NCI-H2227 (cell line): ENCODE data around the gene BARHL2.

Source experiments
- DNase-seq: peaks from one replicate; lab custom pipeline; 2025; ENCODE audit not compliant: unreplicated experiment; lab: John Stamatoyannopoulos, UW

The BARHL2 gene

GRCh38 chr1:90724926-90725656, 8.0 kb upstream of the BARHL2 start:
- DNase-seq, result peak; percentile 26

DNA sequence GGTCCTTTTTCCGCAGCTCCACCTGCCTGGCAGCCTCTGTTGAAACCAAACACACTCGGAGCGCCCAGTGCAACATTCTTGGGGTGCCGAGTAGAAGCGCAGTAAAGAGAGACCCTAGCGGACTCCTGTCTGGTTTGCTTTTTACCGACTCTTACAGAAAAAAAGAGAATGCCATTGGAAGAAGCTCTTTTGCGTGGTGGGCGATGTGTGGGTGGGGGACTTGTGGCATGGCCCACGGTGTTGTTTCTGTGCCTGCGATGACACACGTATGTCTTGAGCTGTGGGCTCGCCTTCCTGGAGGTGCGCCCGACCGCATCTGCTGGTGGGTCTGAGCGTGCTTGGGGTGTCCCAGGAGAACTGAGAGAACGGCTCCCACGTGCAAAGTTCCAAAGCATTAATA, 7.3 kb upstream of the BARHL2 start:
- no peak for DNase-seq

- no peak for DNase-seq
Observed at GRCh38 chr1:90723590-90724108, 6.5 kb upstream of the BARHL2 start.

DNA sequence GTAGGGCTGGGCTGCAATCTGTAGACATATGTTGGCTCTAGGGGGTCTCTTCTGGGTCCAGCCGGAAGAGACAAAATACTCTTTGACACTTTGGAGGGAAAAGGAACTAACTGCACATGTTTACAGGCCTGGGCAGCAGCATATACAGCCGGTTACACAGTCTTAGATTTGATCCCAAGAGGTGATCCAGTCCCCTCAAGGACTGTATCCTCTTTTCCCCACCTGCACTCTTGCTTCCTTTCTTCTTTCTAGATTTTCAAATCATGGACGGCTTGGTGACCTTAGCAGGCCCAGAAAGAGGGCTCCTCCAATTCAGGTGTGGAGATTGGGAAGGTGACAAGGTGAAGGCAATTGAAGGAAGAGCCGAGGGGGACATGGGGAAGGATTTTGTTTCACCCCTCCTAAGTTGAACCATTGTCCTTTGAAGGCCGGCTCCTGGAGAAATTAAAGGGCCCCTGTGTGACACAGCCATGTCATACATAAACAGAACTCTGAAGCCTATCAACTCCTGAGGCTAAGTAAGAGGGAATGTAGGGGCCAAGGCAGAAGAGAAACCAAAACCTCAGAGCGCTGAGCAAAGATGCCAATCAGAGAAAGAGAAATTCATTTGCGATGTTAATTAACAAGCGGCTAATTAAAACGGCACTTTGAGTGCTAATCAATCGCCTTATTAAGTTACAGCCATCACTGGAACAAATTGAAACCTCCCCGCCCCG, 5.9 kb upstream of the BARHL2 start:
- DNase-seq, result no peak

DNA sequence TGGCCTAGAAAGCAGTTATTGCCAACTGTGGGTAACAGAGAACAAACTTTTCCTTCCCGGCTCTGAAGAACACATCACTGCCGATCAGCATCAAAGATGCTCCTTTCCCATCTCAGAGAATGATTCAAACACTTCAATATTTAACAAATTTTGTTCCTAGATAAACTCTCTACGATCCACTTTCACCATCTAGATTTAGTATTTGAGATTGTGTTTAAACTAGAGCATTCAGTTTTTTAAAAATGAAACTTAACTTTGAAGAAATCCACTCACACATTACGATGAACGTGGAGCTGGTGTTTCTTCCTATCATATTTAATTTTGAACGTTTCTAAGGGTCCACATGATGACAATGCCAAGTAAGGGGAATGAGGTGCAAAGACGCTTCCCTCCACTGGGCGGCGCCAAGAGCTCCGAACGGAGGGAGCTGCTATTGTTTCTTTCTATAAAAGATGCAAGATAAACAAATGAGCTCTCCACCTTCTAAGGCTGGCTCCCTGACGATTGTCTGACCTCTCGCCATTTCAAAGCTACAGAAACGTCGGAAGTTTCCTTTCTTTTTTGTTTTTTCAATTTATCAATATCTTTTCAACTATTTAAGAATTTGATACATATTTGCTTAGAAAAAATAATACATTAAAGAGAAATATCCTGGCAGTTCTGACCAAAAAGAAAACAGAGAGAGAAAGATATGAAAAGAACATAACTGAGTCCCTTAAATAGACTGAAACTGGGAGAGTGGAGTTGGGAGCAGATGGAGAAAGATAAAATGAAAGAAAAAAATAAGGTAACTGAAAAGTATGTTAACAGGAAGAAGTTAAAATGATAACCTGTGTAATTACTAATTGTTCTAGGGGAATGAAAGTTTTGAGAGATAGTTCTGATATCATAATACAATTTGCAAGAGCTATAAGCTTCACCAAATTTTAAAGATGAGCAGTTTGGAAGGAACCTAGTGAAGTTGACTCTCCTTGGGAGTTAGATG, 4.4 kb upstream of the BARHL2 start:
- peak; percentile 68 for DNase-seq

GRCh38 chr1:90720145-90720636, 3.1 kb upstream of the BARHL2 start:
- DNase-seq, result no peak

DNA sequence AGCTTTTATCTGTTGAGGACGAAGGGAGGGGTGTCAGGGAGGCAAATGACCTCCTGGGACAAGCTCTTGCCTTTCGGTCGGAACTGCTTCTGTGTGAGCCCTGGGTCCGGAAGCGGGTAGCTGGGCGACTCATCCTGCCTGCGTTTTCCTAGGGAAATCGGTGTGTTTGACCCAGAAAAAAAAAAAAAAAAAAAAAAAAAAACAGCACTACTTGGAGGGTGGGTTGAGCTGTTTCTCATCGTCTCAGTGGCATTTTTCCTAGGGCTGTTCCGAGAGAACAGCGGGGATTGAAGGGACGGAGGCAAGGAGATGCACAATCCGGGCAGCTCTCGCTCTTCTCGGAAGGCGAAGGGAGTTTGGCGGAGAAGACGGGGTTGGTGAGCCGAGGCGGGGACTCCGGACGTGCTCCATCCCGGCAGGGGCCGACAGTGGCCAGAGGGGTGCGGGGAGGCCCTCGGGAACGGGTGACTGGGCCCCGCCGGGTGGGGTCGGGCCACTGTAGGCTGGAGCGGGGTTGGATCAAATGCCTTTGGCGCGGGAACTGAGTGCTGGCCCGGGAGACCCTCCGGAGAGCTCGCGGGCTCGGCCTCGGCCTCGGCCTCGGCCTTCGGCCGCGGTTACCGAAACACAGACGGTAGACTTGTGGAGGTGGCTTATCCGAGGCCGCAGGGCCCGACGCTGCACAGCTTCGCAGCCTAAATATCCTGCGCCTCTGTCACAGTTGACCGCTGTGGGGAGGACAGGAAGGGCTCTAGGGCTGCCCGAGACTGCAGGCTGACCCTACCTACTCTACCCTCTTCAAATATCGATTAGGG, 2.4 kb upstream of the BARHL2 start:
- DNase-seq, result no peak

DNA sequence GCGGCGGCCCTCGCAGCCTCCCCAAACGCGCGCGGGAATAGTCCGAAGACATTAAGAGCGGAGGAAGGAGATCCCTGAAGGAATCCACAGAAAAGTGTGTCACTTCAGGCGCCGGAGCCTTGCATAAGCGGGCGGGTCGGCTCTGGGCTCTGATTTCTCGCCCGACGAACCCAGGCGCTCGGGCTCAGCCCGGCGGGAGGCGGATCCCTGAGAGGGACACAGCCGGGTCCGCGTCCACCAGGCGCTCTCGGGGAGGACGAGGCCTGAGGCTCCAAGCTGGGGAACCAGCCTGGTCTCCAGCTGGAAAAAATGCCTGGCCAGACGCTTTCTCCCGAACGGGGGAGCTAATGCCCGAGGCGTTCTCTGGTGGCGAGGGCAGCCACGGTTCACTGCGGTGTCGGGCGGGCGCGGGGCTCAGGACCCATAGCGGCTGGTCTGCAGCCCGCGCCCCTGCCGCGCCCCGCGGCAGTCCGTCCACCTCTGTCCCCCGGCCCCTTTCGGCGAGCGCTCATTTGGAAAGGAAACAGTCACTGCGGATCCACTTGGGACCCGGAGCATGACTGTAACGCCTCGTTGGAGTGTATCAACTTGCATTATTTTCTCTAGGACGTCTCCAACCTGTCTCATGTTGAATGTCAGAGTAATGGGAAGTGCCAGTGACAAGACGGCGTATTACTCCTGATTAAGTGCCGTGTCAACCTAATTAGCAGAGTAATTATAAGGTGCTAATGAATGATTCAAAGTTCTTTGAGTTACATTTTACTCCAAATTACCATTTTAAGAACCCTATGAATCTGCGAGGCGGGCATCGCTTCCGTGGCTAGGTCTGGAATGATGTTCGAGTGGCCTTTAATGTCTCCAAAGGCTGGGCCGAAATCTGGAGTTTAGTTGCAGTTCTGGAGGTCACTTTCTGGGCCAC, 1.6 kb upstream of the BARHL2 start:
- no peak for DNase-seq

GRCh38 chr1:90717665-90718410, 736 bp upstream of the BARHL2 start:
- DNase-seq, result peak; percentile 56

DNA sequence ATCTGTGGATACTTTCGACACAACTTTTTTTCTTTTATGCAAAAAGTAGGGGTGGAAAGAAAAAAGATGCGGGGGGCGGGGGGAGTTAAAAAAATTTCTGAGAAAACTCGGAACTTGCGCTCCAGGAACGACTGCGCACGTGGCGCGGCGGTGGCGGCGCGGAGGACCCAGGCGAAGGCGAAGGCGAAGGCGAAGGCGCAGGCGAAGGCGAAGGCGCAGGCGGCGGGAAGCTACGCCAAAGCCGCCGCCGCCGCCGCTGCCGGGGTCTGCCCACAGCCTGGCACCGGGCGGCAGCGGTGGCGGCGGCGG, 208 bp upstream of the BARHL2 start:
- DNase-seq, result no peak

GRCh38 chr1:90716243-90716551, 905 bp downstream of the BARHL2 start:
- DNase-seq, result no peak

DNA sequence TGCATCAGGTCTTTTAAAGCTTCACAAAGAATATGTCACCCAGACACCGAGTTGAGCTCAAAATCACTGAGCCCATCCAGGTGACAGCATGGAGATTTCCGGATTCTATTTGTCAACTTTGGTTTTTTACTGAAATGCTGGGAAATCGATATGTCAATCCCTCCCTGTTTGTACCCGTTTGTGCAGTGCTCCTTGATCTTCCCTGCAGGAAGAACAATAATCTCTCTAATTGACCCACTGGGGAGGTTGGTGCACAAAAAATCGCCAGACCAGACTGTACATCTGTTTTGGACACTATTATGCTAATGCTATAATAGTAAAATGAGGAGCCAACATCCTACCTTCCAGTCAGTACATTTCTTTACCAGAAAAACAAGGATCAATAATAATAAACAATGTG, 1.8 kb downstream of the BARHL2 start:
- DNase-seq, result no peak

- DNase-seq, result no peak
Observed at GRCh38 chr1:90714521-90714951, 2.6 kb downstream of the BARHL2 start.

DNA sequence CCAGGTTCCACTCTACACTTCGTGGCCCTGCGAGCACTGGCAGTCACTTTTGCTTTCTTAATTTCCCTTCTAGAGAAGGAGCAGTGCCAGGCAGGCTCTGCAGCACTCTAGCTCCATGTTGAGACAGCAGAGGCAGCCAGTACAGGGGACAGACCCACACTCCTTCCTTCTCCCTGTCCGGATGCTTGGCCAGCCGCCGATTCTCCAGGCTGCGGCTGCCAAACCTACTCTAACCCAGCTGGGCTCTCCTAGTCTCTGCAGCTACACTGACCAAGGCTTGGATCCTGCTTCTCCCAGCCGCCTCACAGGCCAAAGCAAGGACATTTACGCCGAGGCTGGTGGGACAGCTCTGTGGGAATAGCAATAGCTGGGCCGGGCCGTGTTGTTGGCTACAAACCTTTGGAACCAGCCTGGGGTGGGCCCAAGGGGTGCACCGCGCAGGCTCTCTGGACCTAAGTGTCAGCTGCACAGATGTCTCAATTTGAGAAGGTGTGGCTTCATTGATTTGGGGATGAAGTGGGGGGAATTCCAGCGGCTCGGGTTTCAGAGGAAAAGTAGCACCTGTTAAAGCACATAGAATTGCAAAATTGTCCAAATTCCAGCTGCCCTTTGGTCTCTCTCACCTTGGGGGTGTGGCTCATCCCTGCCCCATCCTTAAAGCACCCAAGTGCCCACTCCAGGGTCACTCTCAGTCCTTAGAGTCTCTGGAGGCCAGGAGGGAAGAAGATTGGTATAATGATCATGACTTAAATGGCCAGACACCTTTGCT, 3.2 kb downstream of the BARHL2 start:
- DNase-seq, result no peak

DNA sequence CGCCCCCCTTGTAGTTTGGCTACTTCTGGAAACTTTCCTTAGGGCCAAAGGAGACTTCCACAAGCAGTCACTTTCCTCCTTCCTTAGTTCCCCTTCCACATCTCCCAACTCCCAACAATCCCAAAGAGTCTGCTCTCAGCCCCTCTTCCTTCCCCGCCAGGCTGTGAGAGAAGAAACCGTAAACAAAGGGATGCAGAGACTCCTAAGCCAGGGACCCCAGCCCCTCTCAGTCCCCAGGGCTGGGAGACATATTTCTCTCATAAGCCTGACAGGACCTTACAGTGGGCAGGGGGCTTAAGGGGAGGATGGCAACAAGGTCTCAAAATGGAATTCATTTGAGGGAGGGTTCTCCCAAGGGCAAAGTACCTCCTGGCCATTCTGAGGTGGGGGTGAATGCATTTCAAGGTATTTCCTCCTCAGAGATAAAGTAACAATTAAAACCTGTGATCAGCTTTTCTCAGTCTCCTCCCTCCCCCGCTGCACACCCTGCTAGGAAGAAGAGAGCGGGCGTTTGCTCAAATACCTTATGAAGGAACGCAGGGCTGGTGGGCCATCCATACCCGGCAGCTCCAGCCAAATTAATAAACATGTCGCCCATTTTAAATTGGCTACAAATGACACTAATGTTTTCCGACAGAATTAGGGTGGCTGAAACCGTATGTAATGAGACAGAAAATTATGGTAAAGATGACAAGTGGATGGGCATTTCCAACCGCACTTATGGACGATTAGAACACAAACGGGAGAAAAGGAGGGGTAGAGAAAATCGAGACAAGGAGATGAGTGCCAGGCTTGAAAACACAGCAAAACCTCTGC, 4.0 kb downstream of the BARHL2 start:
- DNase-seq, result no peak

DNA sequence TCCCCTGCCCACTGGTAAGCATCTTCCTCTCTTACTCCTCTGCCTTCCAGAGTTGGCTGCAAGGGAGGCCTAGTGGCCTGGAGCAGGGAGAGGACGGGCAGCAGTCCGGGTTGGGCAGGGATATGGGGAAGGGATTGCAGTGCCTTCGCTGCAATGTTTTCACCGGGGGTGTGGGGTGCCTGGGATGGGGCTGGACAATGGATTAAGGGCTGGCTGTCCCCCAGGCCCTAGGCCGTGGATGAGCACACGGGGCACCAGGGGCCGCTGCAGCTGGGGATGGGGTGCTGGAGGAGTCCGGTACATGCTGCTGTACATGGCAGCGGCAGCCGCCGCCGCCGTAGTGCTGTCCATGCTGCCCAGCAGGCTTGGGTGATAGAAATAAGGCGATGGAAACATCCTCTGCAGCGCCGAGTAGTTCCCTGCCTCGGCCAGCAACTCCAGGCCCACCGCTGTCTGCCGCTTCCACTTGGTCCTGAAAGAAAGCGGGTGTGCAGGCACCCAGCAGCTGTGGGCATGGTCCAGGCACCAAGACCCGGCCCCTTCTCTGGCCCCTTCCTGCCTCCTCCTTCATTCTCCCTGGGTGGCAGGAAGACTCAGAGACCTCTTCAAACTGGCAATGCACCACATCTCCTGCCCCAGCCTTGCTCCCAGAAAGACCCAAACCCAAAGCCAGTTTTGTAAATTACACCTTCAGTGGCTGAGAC, 4.8 kb downstream of the BARHL2 start:
- DNase-seq, result no peak

DNA sequence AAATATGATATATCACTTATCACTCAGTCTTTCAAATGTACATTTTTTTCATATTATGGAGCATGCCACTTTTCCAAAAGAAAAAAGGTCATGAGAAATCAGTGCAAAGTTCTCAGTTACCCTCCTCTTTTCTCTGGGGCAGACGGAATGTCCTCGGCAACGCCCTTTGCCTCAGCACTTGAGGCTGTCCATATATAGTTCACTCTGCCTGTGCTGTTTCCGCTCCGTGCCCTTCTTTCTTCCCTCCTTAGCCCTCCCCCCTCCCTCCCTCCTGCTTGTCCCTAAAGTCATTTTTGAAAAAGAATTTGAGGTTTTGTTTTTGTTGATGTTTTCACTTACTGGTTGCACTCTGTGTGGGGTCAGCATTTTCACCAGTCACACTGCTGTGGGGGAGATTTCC, 5.4 kb downstream of the BARHL2 start:
- no peak for DNase-seq
